K562 (cell line): ENCODE results near the gene PTPRE. TPM values are rescaled to one million over a fixed set of nuclear protein-coding genes. Genes with fewer than 3 reads are reported as not detected.

Experiments
- ATAC-seq: fragments of 200-7000 bp; cut with Tn5 transposase; 3 replicates; pipeline ENCODE4 v1.9.1; 2020; ENCODE audit warnings: moderate library complexity
- BruUV-seq: library from RNA; stranded (reverse); fragments of 400-500 nt; replicated peaks from 2 replicates; lab custom pipeline; 2021; lab: Mats Ljungman, UMichigan
- CTCF ChIA-PET: fragments of 300-600 bp; formaldehyde crosslinking; extraction: SDS; loops from one replicate; lab custom pipeline; 2021; ENCODE audit warnings: low intra/inter-chr PET ratio; lab: Yijun Ruan, JAX
- POLR2A ChIA-PET: fragments of 300-600, 350-650 bp; sonication (Branson Sonifier 250); formaldehyde crosslinking; extraction: SDS; loops from one replicate; lab custom pipeline; 2021; ENCODE audit warnings: antibody characterized with exemption, inconsistent platforms; lab: Yijun Ruan, JAX
- DNase-seq, 4 experiments: peaks; one replicate each; pipeline versions ENCODE4 v3.0.0 to v3.0.0-alpha.2; 2011 to 2018; ENCODE audit warnings: low spot score in 3 of 4, mixed read lengths in 3 of 4; ENCODE audit errors: extremely low read depth in 1 of 4
- FAIRE-seq: peaks from 2 replicates; lab custom pipeline; 2011; peaks lifted over from hg19 to GRCh38; lab: Jason Lieb, UNC
- H2AFZ ChIP-seq: 2 replicates; pipeline ENCODE4 v1.6.0; 2011; ENCODE audit warnings: low read depth, low read length, control low read depth, inconsistent platforms
- H3K27ac ChIP-seq: fragments of 200-600 bp; 3 replicates; pipeline ENCODE4 v1.8.0; 2011; ENCODE audit warnings: low read depth, mild to moderate bottlenecking, control low read depth, inconsistent platforms, low read length, moderate library complexity, mixed read lengths; ENCODE audit errors: extremely low read depth
- H3K27me3 ChIP-seq, 2 experiments: fragments of 300-600 bp in 1 of 2; 2 replicates in 1 of 2; 3 replicates in 1 of 2; pipeline versions ENCODE4 v1.6.0 to v1.8.0; 2011; ENCODE audit warnings: inconsistent platforms in 2 of 2, low read length in 2 of 2, mild to moderate bottlenecking in 1 of 2, mixed read lengths in 1 of 2, moderate library complexity in 1 of 2; ENCODE audit not compliant: control insufficient read depth in 2 of 2, insufficient read depth in 2 of 2
- H3K36me3 ChIP-seq: fragments of 300-600 bp; 3 replicates; pipeline ENCODE4 v1.8.0; 2011; ENCODE audit warnings: mild to moderate bottlenecking, low read length, inconsistent platforms; ENCODE audit not compliant: control insufficient read depth, insufficient read depth
- H3K4me1 ChIP-seq, 2 experiments: fragments of 200-600 bp in 1 of 2; replicated peaks in 1 of 2; 2 replicates in 1 of 2; 3 replicates in 1 of 2; pipeline versions ENCODE4 v1.5.1 to v1.8.0; 2011; ENCODE audit warnings: inconsistent platforms in 2 of 2, low read length in 2 of 2, mild to moderate bottlenecking in 1 of 2, mixed read lengths in 1 of 2, moderate library complexity in 1 of 2; ENCODE audit not compliant: control insufficient read depth in 2 of 2, insufficient read depth in 2 of 2
- H3K4me2 ChIP-seq: 2 replicates; pipeline ENCODE4 v1.6.1; 2011; ENCODE audit warnings: low read length, control low read depth, inconsistent platforms, mixed read lengths; ENCODE audit not compliant: insufficient read depth
- H3K4me3 ChIP-seq: fragments of 200-600 bp; sonication (generic), shearing (Covaris generic); 2 replicates; pipeline ENCODE4 v1.5.1; 2016; ENCODE audit warnings: control low read depth, inconsistent platforms
- H3K79me2 ChIP-seq: fragments of 200-600 bp; 3 replicates; pipeline ENCODE4 v1.8.0; 2011; ENCODE audit warnings: low read length, inconsistent platforms; ENCODE audit not compliant: control insufficient read depth, insufficient read depth
- H3K9ac ChIP-seq, 2 experiments: 2 replicates each; pipeline versions ENCODE4 v1.6.0 to v1.6.1; 2011; ENCODE audit warnings: low read depth in 2 of 2, low read length in 2 of 2, control low read depth in 1 of 2, inconsistent platforms in 1 of 2, mild to moderate bottlenecking in 1 of 2, mixed read lengths in 1 of 2; ENCODE audit not compliant: insufficient read depth in 1 of 2
- H3K9me1 ChIP-seq: one replicate; pipeline ENCODE4 v1.6.0; 2011; ENCODE audit warnings: inconsistent platforms, mild to moderate bottlenecking, low read length, moderate library complexity; ENCODE audit not compliant: control insufficient read depth, insufficient read depth
- H3K9me3 ChIP-seq: replicated peaks from 2 replicates; pipeline ENCODE4 v1.5.1; 2011; ENCODE audit warnings: low read depth, low read length, inconsistent platforms; ENCODE audit not compliant: control insufficient read depth, insufficient read depth
- H4K20me1 ChIP-seq: replicated peaks from 2 replicates; pipeline ENCODE4 v1.6.1; 2011; ENCODE audit warnings: low read length, inconsistent platforms, mixed read lengths; ENCODE audit not compliant: control insufficient read depth, insufficient read depth
- BCOR ChIP-seq: fragments of 450-650 bp; IDR thresholded peaks from 2 replicates; pipeline ENCODE4 v1.6.1; 2016
- CBFA2T3 ChIP-seq: fragments of 450-650 bp; IDR thresholded peaks from 2 replicates; pipeline ENCODE4 v1.6.1; 2017
- HIVEP1 ChIP-seq: fragments of 250-450 bp; sonication (Bioruptor Pico); IDR thresholded peaks from 2 replicates; pipeline ENCODE4 v1.4.0; 2020; ENCODE audit warnings: mild to moderate bottlenecking
- NFE2 ChIP-seq: IDR thresholded peaks from 2 replicates; pipeline ENCODE4 v1.6.1; 2014; ENCODE audit warnings: antibody characterized with exemption, low read depth
- RBFOX2 ChIP-seq: fragments of 200-400 bp; formaldehyde crosslinking; IDR thresholded peaks from 2 replicates; pipeline ENCODE4 v1.6.1; 2017; ENCODE audit warnings: low read depth, mild to moderate bottlenecking, low read length, moderate library complexity
- RBM25 ChIP-seq: fragments of 200-400 bp; formaldehyde crosslinking; IDR thresholded peaks from 2 replicates; pipeline ENCODE4 v1.6.1; 2018; ENCODE audit warnings: low read length, low read depth, moderate library complexity; ENCODE audit not compliant: severe bottlenecking
- RFX7 ChIP-seq: fragments of 250-450 bp; sonication (Bioruptor Pico); IDR thresholded peaks from 2 replicates; pipeline ENCODE4 v1.5.1; 2021; ENCODE audit warnings: mild to moderate bottlenecking
- ZKSCAN1 ChIP-seq: fragments of 150-350 bp; IDR thresholded peaks from 2 replicates; pipeline ENCODE4 v1.6.1; 2016; ENCODE audit warnings: low read depth, low read length
- ZNF584 ChIP-seq: fragments of 200-800 bp; sonication (Bioruptor generic); IDR thresholded peaks from 2 replicates; pipeline ENCODE4 v1.6.1; 2016; ENCODE audit warnings: low read depth, mild to moderate bottlenecking, missing genetic modification characterization, missing compliant biosample characterization
- ZNF75A ChIP-seq: fragments of 450-650 bp; formaldehyde crosslinking; IDR thresholded peaks from 2 replicates; pipeline ENCODE4 v1.4.0; 2020; ENCODE audit warnings: mild to moderate bottlenecking
- WGBS: fragments of 100-300 bp; shearing (Covaris generic); methylation state at CpG from one replicate; pipeline ENCODE4 v1.1.6; 2016; ENCODE audit warnings: low coverage, mixed read lengths; ENCODE audit not compliant: insufficient coverage; ENCODE audit errors: missing lambda C conversion rate; 5-methylcytosine and 5-hydroxymethylcytosine counted together
- in situ Hi-C: fragments of 300-500 bp; cut with MboI; formaldehyde crosslinking; loops from 4 replicates; pipeline ENCODE4 v1.15.0; 2018; ENCODE audit warnings: inconsistent platforms, mixed read lengths
- intact Hi-C: fragments of 100-400 bp; cut with micrococcal nuclease; formaldehyde crosslinking; loops from 2 replicates; pipeline ENCODE4 v1.14.2; 2022
- polyA plus RNA-seq, 8 experiments: library from polyadenylated mRNA; depleted of rRNA in 4 of 8; stranded (reverse) in 5 of 8; unstranded in 3 of 8; fragments of >200 nt; fragmentation: Nextera tagmentation in 2 of 8; fragmentation: Illumina TruSeq in 1 of 8; extraction: Ambion mirVana in 2 of 8; extraction: Trizol in 1 of 8; gene quantifications; 2 replicates each; pipeline versions ENCODE4 v1.2.1 to v1.2.3, GENCODE V29; 2011 to 2014; ENCODE audit warnings: inconsistent platforms in 1 of 8, missing spikeins in 1 of 8
- total RNA-seq, 7 experiments: library from RNA; depleted of rRNA in 6 of 7; stranded (reverse); fragments of >200 nt in 6 of 7; fragmentation: Illumina TruSeq in 2 of 7; extraction: Trizol in 2 of 7; gene quantifications; 2 replicates each; pipeline versions ENCODE4 v1.2.1 to v1.2.3, GENCODE V29; 2011 to 2021; ENCODE audit warnings: low replicate concordance in 1 of 7
- TF ChIP-seq, protein P1 (sequence below): IDR thresholded peaks from 2 replicates; pipeline ENCODE4 v1.6.1; 2012; ENCODE audit warnings: low read depth, low read length, improper control_type of control experiment, borderline replicate concordance
- TF ChIP-seq, protein P2 (sequence below): sonication (generic); formaldehyde crosslinking; IDR thresholded peaks from 2 replicates; pipeline ENCODE4 v1.8.0; 2022; ENCODE audit warnings: mild to moderate bottlenecking, missing genetic modification reagents, borderline replicate concordance
- TF ChIP-seq, protein P3 (sequence below): sonication (generic); formaldehyde crosslinking; IDR thresholded peaks from 2 replicates; pipeline ENCODE4 v1.9.0; 2022; ENCODE audit warnings: mild to moderate bottlenecking, missing genetic modification reagents
- TF ChIP-seq, protein P4 (sequence below): sonication (generic); formaldehyde crosslinking; IDR thresholded peaks from 2 replicates; pipeline ENCODE4 v1.8.1; 2023; ENCODE audit warnings: missing genetic modification reagents, mild to moderate bottlenecking, borderline replicate concordance

Gene PTPRE
- total and polyA plus RNA-seq, 9 of the 15 experiments (the other 6 are each of a cell fraction or from before 2014, with no cell fraction given), result 0.01 to 0.13 (median 0.04) TPM; not detected in 4

DNA sequence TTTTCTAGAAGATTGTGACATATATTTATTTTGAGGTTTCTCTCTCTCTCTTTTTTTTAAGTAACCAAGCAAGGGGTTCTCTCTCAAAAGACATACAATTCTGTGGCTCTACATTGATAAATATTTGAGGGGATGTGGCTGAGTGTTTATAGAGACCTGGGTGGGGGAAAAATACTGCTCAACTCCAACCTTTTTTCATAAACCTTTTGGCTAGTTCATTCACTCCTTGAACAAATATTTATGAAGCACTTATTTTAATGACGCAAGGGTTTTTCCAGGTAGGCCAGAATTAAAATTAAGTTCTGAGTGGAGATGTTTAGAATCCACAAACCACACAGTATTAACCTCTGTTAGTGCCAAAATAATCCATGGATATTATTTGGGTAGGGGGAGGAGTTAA lies 100.2 kb downstream of the PTPRE start:
- Histone ChIP-seq H3K36me3 (no peaks in the 10 kb centered on the region), H3K9me1 (no peaks in the 10 kb centered on the region), H3K27ac (no peak overlapping the region), H3K4me3 (no peak overlapping the region), H3K4me1 (no peaks in the 10 kb centered on the region; a peak in 1 of 5 replicates), H3K79me2 (no peaks in the 10 kb centered on the region), H2AFZ (no peak overlapping the region), H3K4me2 (no peak overlapping the region), H4K20me1 (no peaks in the 10 kb centered on the region), H3K9ac (no peak overlapping the region), H3K27me3 (peaks cover 0 to 5% of the 10 kb centered on the region in 2 experiments; a peak in 1 of 5 replicates), H3K9me3 (no peaks in the 10 kb centered on the region)
- ATAC-seq, result no peak
- CTCF ChIA-PET, result no interaction called here
- FAIRE-seq, result no peak
- no CpG with 5 or more reads among the region's 1 CpG for WGBS
- no peak for DNase-seq
- in situ Hi-C loops, result no loop called here
- intact Hi-C loops, result no loop called here
- no TSS peak for BruUV-seq
- POLR2A ChIA-PET, result no interaction called here
- no peak for TF ChIP-seq RBFOX2
- no peak for TF ChIP-seq ZNF75A
- no peak for TF ChIP-seq CBFA2T3
- TF ChIP-seq BCOR, result no peak
- no peak for TF ChIP-seq RBM25
- no peak for TF ChIP-seq NFE2
- TF ChIP-seq RFX7, result no peak
- TF ChIP-seq, protein P1, sequence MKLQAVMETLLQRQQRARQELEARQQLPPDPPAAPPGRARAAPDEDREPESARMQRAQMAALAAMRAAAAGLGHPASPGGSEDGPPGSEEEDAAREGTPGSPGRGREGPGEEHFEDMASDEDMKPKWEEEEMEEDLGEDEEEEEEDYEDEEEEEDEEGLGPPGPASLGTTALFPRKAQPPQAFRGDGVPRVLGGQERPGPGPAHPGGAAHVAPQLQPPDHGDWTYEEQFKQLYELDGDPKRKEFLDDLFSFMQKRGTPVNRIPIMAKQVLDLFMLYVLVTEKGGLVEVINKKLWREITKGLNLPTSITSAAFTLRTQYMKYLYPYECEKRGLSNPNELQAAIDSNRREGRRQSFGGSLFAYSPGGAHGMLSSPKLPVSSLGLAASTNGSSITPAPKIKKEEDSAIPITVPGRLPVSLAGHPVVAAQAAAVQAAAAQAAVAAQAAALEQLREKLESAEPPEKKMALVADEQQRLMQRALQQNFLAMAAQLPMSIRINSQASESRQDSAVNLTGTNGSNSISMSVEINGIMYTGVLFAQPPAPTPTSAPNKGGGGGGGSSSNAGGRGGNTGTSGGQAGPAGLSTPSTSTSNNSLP, result no peak
- TF ChIP-seq ZKSCAN1, result no peak
- TF ChIP-seq, protein P2, sequence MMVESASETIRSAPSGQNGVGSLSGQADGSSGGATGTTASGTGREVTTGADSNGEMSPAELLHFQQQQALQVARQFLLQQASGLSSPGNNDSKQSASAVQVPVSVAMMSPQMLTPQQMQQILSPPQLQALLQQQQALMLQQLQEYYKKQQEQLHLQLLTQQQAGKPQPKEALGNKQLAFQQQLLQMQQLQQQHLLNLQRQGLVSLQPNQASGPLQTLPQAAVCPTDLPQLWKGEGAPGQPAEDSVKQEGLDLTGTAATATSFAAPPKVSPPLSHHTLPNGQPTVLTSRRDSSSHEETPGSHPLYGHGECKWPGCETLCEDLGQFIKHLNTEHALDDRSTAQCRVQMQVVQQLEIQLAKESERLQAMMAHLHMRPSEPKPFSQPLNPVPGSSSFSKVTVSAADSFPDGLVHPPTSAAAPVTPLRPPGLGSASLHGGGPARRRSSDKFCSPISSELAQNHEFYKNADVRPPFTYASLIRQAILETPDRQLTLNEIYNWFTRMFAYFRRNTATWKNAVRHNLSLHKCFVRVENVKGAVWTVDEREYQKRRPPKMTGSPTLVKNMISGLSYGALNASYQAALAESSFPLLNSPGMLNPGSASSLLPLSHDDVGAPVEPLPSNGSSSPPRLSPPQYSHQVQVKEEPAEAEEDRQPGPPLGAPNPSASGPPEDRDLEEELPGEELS (CRISPR knock-in tag), result no peak
- no peak for TF ChIP-seq HIVEP1
- TF ChIP-seq, protein P3, sequence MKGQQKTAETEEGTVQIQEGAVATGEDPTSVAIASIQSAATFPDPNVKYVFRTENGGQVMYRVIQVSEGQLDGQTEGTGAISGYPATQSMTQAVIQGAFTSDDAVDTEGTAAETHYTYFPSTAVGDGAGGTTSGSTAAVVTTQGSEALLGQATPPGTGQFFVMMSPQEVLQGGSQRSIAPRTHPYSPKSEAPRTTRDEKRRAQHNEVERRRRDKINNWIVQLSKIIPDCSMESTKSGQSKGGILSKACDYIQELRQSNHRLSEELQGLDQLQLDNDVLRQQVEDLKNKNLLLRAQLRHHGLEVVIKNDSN, result no peak
- TF ChIP-seq, protein P4, sequence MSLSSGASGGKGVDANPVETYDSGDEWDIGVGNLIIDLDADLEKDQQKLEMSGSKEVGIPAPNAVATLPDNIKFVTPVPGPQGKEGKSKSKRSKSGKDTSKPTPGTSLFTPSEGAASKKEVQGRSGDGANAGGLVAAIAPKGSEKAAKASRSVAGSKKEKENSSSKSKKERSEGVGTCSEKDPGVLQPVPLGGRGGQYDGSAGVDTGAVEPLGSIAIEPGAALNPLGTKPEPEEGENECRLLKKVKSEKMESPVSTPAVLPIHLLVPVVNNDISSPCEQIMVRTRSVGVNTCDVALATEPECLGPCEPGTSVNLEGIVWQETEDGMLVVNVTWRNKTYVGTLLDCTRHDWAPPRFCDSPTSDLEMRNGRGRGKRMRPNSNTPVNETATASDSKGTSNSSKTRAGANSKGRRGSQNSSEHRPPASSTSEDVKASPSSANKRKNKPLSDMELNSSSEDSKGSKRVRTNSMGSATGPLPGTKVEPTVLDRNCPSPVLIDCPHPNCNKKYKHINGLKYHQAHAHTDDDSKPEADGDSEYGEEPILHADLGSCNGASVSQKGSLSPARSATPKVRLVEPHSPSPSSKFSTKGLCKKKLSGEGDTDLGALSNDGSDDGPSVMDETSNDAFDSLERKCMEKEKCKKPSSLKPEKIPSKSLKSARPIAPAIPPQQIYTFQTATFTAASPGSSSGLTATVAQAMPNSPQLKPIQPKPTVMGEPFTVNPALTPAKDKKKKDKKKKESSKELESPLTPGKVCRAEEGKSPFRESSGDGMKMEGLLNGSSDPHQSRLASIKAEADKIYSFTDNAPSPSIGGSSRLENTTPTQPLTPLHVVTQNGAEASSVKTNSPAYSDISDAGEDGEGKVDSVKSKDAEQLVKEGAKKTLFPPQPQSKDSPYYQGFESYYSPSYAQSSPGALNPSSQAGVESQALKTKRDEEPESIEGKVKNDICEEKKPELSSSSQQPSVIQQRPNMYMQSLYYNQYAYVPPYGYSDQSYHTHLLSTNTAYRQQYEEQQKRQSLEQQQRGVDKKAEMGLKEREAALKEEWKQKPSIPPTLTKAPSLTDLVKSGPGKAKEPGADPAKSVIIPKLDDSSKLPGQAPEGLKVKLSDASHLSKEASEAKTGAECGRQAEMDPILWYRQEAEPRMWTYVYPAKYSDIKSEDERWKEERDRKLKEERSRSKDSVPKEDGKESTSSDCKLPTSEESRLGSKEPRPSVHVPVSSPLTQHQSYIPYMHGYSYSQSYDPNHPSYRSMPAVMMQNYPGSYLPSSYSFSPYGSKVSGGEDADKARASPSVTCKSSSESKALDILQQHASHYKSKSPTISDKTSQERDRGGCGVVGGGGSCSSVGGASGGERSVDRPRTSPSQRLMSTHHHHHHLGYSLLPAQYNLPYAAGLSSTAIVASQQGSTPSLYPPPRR (CRISPR knock-in tag), result no peak
- no peak for TF ChIP-seq ZNF584 (CRISPR knock-in tag)
